Measurements from ENCODE around the gene PNMA8C.

- TF ChIP-seq EZH2 (IDR thresholded peaks at IDR 0.05), result no peak
- no peak for TF ChIP-seq POLR2AphosphoS5 (IDR thresholded peaks at IDR 0.05; ENCODE audit: borderline replicate concordance, low read depth, low read length)
- no peak for TF ChIP-seq FOXP2 (optimal IDR thresholded peaks at IDR 0.05; ENCODE audit: control extremely low read depth, extremely low read length, insufficient read depth)
Observed at GRCh38 chr19:46412650-46413261, 16.0 kb downstream of the PNMA8C start.
